ENCODE data around the gene ZNF148.

The ZNF148 gene

DNA sequence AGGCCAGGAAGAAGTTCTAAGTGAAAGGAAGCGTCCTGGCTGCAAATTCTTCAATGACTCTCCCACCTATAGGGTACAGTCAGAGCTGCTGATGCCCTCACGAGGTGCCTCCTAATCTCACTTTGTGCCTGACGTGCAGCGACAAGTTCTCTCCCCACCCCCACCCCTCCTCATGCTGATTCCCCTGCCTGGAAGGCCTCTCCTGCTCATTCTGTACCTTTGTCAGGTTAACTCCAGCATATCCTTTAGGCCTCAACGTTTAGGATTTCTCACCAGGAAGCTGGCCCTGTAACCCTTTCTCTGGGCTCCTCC is 187.6 kb downstream of the ZNF148 start:
- no peak for DNase-seq

DNA sequence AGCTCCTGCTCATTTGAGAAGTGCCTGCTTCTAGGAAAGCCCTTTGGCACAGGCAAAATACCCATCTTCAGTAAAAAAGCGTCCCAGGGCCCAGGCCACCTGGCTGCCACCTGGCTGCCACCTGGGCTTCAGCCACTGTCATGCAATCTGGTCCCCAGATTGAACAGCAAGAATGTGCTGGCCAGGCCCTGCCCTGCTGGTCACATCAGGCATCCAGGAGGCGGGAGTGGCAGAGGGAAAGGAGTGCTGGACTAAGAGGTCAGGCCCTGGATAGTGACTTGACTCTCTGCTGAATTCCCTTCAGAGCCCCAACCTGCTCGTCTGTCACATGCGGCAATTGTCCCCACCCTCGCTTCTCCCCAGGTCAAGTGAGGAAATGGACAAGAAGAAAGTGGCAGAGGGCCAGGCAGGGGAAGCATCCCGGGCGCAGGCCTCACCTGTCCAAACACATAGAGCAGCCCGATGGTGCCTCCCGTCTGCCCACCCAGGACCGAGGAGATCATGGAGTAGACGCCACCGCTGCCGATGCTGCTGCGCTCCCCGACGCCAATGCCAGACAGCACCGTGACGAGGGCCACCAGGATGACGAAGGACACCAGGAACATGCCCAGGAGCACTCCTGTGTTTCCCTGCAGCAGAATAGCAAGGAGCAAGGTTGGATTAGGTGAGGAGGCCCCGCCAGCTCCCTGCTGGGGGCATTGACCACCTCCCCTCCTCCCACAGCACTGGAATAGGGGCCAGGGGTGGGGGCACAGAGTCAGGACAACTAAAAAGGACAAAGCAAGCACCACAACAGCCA is 188.1 kb downstream of the ZNF148 start:
- no peak for DNase-seq

DNA sequence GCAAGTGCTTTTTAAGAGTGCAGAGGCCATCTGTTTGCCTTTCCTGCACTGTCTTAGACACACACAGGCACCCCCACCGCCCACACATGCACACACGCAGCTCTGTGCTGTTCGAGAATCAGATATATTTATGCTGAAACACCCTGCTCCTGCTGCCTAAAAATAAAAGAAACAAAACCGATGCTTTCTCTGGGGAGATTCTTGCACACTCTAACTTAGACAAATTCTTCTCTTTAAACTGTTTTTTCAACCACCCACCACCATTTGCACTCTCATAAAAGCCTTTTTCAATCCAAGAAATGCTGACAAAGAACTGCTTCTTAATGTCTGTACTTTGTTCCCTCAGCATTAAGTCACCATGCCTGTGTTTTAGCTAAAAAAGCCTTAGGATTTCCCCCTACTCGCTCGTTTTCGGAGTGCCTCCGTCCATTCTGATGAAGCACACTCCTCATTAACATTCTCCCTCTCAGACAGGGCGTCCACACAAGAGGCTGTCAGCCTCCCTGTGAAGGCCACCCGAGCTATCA is 188.8 kb downstream of the ZNF148 start:
- no peak for DNase-seq

DNA sequence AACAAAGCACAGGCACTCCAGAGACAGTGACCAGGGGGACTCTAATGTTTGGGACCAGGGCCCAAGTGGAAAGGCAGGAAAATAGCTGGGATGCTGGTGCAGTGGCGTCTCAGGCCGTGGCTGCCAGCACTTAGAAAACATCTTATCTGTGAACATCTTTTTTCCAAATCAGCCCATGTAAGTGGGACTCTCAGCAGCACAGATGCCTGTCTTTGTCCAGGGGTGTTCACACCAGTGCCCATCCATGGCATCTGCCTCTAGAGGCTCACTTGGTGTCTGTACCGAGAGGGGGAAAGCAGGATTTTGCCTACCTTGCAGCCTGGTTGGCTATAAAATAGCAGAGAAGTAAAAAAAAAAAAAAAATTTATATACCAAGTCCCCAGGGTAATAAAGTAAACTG is 189.3 kb downstream of the ZNF148 start:
- no peak for DNase-seq

DNA sequence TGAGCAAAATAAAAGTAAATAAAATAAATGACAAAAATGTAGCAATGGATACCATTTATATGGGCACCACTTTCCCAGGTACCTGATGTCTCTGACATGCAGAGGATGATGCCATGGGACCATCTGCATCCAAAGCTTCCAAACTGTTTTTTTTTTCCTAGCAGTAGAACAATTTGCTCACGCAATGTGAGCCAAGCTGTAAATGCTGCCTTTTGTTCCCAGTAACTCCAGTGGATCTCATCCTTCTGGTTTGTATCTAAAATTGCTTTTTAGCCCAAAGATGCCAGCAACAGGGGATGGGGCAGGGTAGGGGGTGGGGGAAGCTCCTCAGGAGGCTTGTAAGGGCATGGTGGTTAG is 195.3 kb downstream of the ZNF148 start:
- no peak for DNase-seq

DNA sequence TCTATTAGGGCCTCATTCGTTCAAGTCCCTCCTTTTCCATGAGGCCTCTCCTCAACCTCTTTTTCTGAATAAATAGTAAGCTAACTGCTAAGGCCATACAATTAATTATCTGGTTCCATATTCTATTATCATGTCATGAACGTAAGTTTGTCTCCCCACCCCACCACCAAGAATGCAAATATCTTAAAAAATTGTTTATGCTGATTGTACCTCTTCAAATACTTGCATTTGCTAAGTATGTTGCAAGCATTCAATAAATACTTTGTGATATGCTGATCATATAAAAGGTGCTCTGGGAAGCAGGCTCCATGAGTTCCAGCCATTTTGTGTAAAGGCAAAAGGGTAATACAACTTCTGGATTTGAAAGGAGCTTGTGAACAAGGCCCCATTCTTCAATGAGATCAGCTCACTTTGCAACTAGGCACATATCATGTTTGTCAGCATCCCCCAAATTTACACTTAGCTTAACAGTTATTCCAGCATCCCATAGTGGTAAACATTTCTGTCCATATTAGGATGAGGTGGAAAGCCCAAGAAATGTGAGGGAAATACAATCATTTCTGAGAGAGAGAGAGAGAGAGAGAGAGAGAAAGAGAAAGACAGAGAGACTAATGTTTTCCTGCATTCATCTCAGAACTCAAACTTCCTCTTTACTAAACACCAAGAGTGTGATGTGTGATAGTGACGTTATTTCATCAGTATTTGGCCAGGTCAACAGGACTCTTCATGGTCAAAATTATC is 195.8 kb downstream of the ZNF148 start:
- DNase-seq = no peak

DNA sequence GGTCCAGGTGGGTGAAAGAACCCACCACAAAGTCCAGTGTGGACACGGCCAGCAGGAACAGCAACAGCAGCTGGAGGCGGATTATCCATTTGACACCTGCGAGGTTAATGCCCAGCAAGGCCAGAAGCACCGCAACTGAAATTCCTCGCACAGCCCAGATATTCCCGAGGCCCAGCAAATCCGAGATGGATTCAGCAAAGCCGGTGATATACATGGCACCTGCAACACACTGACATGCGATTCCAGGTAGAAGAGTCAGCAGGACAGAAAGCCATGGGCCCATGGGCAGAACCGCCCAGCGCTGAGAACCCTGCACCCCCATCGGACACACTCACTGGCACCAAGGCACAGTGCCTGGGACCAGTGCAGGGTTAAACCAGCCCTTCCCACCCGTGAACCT is 197.4 kb downstream of the ZNF148 start:
- DNase-seq = no peak
